ENCODE data around the gene TMEM200A. TPM values are rescaled to one million over a fixed set of nuclear protein-coding genes. Genes with fewer than 3 reads are reported as not detected.

Gene TMEM200A
- total and polyA plus RNA-seq, 4 donors = 3.5 to 8.9 (median 6.4) TPM

GRCh38 chr6:130453230-130453629 is 87.4 kb downstream of the TMEM200A start:
- Histone ChIP-seq H3K4me3 (ENCODE audit: low read length in 2 of 2) (no peak overlapping the region), H3K36me3 (ENCODE audit: control insufficient read depth in 1 of 2, insufficient read depth in 2 of 2, low read length in 1 of 2) (no peaks in the 10 kb centered on the region), H3K4me1 (ENCODE audit: control insufficient read depth in 1 of 2, insufficient read depth in 2 of 2, low read length in 2 of 2) (no peaks in the 10 kb centered on the region), H3K27ac (ENCODE audit: low read depth in 1 of 2, low read length in 2 of 2) (no peak overlapping the region), H3K27me3 (ENCODE audit: control insufficient read depth in 1 of 2, insufficient read depth in 2 of 2, low read length in 1 of 2) (no peaks in the 10 kb centered on the region), H3K9me3 (ENCODE audit: control insufficient read depth, low read length) (no peaks in the 10 kb centered on the region)
- intact Hi-C loops (cut with DNase I) = no loop called here
- no peak for DNase-seq
- ATAC-seq (ENCODE audit: low FRiP score) = no peak
- WGBS, 2 donors = 34 to 56% methylated on average over 5 of the region's 5 CpGs

GRCh38 chr6:130457605-130458004 is 91.8 kb downstream of the TMEM200A start:
- no peak for ATAC-seq (ENCODE audit: low FRiP score)
- WGBS, 2 donors = 88% methylated on average over 4 of the region's 4 CpGs
- H3K27me3 ChIP-seq (ENCODE audit: control insufficient read depth in 1 of 2, insufficient read depth in 2 of 2, low read length in 1 of 2) = no peaks in the 10 kb centered on the region
- H3K36me3 ChIP-seq (ENCODE audit: control insufficient read depth in 1 of 2, insufficient read depth in 2 of 2, low read length in 1 of 2) = no peaks in the 10 kb centered on the region
- no peak for DNase-seq
- H3K4me1 ChIP-seq (ENCODE audit: control insufficient read depth in 1 of 2, insufficient read depth in 2 of 2, low read length in 2 of 2) = no peaks in the 10 kb centered on the region
- no peak overlapping the region for H3K4me3 ChIP-seq (ENCODE audit: low read length in 2 of 2)
- intact Hi-C loops (cut with DNase I) = no loop called here
- H3K9me3 ChIP-seq (ENCODE audit: control insufficient read depth, low read length) = no peaks in the 10 kb centered on the region
- no peak overlapping the region for H3K27ac ChIP-seq (ENCODE audit: low read depth in 1 of 2, low read length in 2 of 2)

GRCh38 chr6:130459316-130459715 is 93.5 kb downstream of the TMEM200A start:
- no peak for DNase-seq
- 72 to 80% methylated on average over 5 of the region's 5 CpGs for WGBS, 2 donors
- H3K4me1 ChIP-seq (ENCODE audit: control insufficient read depth in 1 of 2, insufficient read depth in 2 of 2, low read length in 2 of 2) = no peaks in the 10 kb centered on the region
- ATAC-seq (ENCODE audit: low FRiP score) = no peak
- intact Hi-C loops (cut with DNase I) = no loop called here
- no peaks in the 10 kb centered on the region for H3K27me3 ChIP-seq (ENCODE audit: control insufficient read depth in 1 of 2, insufficient read depth in 2 of 2, low read length in 1 of 2)
- H3K9me3 ChIP-seq (ENCODE audit: control insufficient read depth, low read length) = no peaks in the 10 kb centered on the region
- no peak overlapping the region for H3K4me3 ChIP-seq (ENCODE audit: low read length in 2 of 2)
- H3K36me3 ChIP-seq (ENCODE audit: control insufficient read depth in 1 of 2, insufficient read depth in 2 of 2, low read length in 1 of 2) = no peaks in the 10 kb centered on the region
- H3K27ac ChIP-seq (ENCODE audit: low read depth in 1 of 2, low read length in 2 of 2) = no peak overlapping the region

DNA sequence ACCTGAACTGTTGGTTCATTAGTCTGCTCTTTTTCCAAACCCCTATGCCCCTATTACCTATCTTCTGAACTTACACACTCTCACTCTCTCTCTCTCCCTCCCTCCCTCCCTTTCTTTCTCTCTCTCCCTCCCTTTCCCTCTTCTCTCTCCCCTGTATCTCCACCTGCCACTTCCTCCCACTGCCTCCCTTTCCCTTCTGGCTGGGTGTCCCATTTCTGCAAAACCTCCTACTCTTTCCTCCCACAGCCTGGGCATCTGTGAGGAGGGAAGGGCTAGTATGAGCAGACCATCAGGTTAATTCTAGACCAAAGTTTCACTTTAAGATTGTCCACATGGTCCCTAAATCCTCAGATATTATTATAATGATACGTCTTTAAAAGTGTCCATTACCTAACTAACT is 95.1 kb downstream of the TMEM200A start:
- WGBS, 2 donors = 84 to 86% methylated on average over 1 of the region's 1 CpG
- ATAC-seq (ENCODE audit: low FRiP score) (no peak), DNase-seq (no peak)
- no peaks in the 10 kb centered on the region for H3K4me1 ChIP-seq (ENCODE audit: control insufficient read depth in 1 of 2, insufficient read depth in 2 of 2, low read length in 2 of 2)
- H3K9me3 ChIP-seq (ENCODE audit: control insufficient read depth, low read length) = no peaks in the 10 kb centered on the region
- no peak overlapping the region for H3K27ac ChIP-seq (ENCODE audit: low read depth in 1 of 2, low read length in 2 of 2)
- intact Hi-C loops (cut with DNase I) = no loop called here
- peaks cover 0 to 3% of the 10 kb centered on the region in 2 donors for H3K27me3 ChIP-seq (ENCODE audit: control insufficient read depth in 1 of 2, insufficient read depth in 2 of 2, low read length in 1 of 2)
- no peaks in the 10 kb centered on the region for H3K36me3 ChIP-seq (ENCODE audit: control insufficient read depth in 1 of 2, insufficient read depth in 2 of 2, low read length in 1 of 2)
- no peak overlapping the region for H3K4me3 ChIP-seq (ENCODE audit: low read length in 2 of 2)

- WGBS, 2 donors = 62 to 69% methylated on average over 9 of the region's 9 CpGs
- no peaks in the 10 kb centered on the region for H3K9me3 ChIP-seq (ENCODE audit: control insufficient read depth, low read length)
- no peak overlapping the region for H3K27ac ChIP-seq (ENCODE audit: low read depth in 1 of 2, low read length in 2 of 2)
- ATAC-seq (ENCODE audit: low FRiP score) = no peak
- H3K27me3 ChIP-seq (ENCODE audit: control insufficient read depth in 1 of 2, insufficient read depth in 2 of 2, low read length in 1 of 2) = peaks cover 0 to 3% of the 10 kb centered on the region in 2 donors
- H3K36me3 ChIP-seq (ENCODE audit: control insufficient read depth in 1 of 2, insufficient read depth in 2 of 2, low read length in 1 of 2) = no peaks in the 10 kb centered on the region
- intact Hi-C loops (cut with DNase I) = no loop called here
- H3K4me1 ChIP-seq (ENCODE audit: control insufficient read depth in 1 of 2, insufficient read depth in 2 of 2, low read length in 2 of 2) = no peaks in the 10 kb centered on the region
- no peak for DNase-seq
- no peak overlapping the region for H3K4me3 ChIP-seq (ENCODE audit: low read length in 2 of 2)
These were observed 100.4 kb downstream of the TMEM200A start for GRCh38 chr6:130466052-130466747.

GRCh38 chr6:130466748-130467061 is 100.9 kb downstream of the TMEM200A start:
- Histone ChIP-seq H3K27ac (ENCODE audit: low read depth in 1 of 2, low read length in 2 of 2) (no peak overlapping the region), H3K4me3 (ENCODE audit: low read length in 2 of 2) (no peak overlapping the region), H3K36me3 (ENCODE audit: control insufficient read depth in 1 of 2, insufficient read depth in 2 of 2, low read length in 1 of 2) (no peaks in the 10 kb centered on the region), H3K4me1 (ENCODE audit: control insufficient read depth in 1 of 2, insufficient read depth in 2 of 2, low read length in 2 of 2) (no peaks in the 10 kb centered on the region), H3K9me3 (ENCODE audit: control insufficient read depth, low read length) (no peaks in the 10 kb centered on the region), H3K27me3 (ENCODE audit: control insufficient read depth in 1 of 2, insufficient read depth in 2 of 2, low read length in 1 of 2) (peaks cover 0 to 3% of the 10 kb centered on the region in 2 donors)
- WGBS, 2 donors = 65% methylated on average over 5 of the region's 5 CpGs
- no peak for ATAC-seq (ENCODE audit: low FRiP score)
- no peak for DNase-seq
- intact Hi-C loops (cut with DNase I) = no loop called here

- no peaks in the 10 kb centered on the region for H3K36me3 ChIP-seq (ENCODE audit: control insufficient read depth in 1 of 2, insufficient read depth in 2 of 2, low read length in 1 of 2)
- no peaks in the 10 kb centered on the region for H3K9me3 ChIP-seq (ENCODE audit: control insufficient read depth, low read length)
- WGBS, 2 donors = 70 to 83% methylated on average over 1 of the region's 1 CpG
- ATAC-seq (ENCODE audit: low FRiP score) (no peak), DNase-seq (no peak)
- H3K27ac ChIP-seq (ENCODE audit: low read depth in 1 of 2, low read length in 2 of 2) = no peak overlapping the region
- peaks cover 0 to 3% of the 10 kb centered on the region in 2 donors for H3K27me3 ChIP-seq (ENCODE audit: control insufficient read depth in 1 of 2, insufficient read depth in 2 of 2, low read length in 1 of 2)
- no peak overlapping the region for H3K4me3 ChIP-seq (ENCODE audit: low read length in 2 of 2)
- no peaks in the 10 kb centered on the region for H3K4me1 ChIP-seq (ENCODE audit: control insufficient read depth in 1 of 2, insufficient read depth in 2 of 2, low read length in 2 of 2)
- intact Hi-C loops (cut with DNase I) = no loop called here
These were observed 101.6 kb downstream of the TMEM200A start for GRCh38 chr6:130467146-130468050.

- DNase-seq (no peak), ATAC-seq (ENCODE audit: low FRiP score) (no peak)
- intact Hi-C loops (cut with DNase I) = no loop called here
- no peaks in the 10 kb centered on the region for H3K4me1 ChIP-seq (ENCODE audit: control insufficient read depth in 1 of 2, insufficient read depth in 2 of 2, low read length in 2 of 2)
- no peak overlapping the region for H3K27ac ChIP-seq (ENCODE audit: low read depth in 1 of 2, low read length in 2 of 2)
- peaks cover 6% of the 10 kb centered on the region for H3K9me3 ChIP-seq (ENCODE audit: control insufficient read depth, low read length)
- no peaks in the 10 kb centered on the region for H3K36me3 ChIP-seq (ENCODE audit: control insufficient read depth in 1 of 2, insufficient read depth in 2 of 2, low read length in 1 of 2)
- no peak overlapping the region for H3K4me3 ChIP-seq (ENCODE audit: low read length in 2 of 2)
- WGBS, 2 donors = 70 to 73% methylated on average over 7 of the region's 7 CpGs
- peaks cover 0 to 2% of the 10 kb centered on the region in 2 donors for H3K27me3 ChIP-seq (ENCODE audit: control insufficient read depth in 1 of 2, insufficient read depth in 2 of 2, low read length in 1 of 2)
These were observed 104.9 kb downstream of the TMEM200A start for GRCh38 chr6:130470766-130471165.

DNA sequence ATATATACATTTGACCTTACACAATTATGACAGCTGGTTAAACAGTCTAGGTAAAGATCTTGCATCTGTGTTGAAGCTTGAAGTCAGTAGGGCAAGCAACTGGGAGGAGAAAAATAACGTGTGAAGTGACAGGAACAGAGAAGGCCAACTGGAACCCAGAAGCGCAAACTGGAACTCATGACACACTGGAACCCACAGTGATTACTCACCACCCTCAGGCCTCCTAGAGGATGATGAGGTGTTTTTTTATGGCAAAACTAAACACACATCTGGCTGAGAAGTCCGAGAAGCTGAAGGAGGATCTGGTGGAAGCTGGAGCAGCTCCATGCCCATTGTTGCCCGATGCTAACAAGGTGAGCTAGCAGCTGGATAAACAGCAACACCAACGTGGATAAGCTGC is 108.1 kb downstream of the TMEM200A start:
- no peak overlapping the region for H3K27ac ChIP-seq (ENCODE audit: low read depth in 1 of 2, low read length in 2 of 2)
- H3K4me3 ChIP-seq (ENCODE audit: low read length in 2 of 2) = no peak overlapping the region
- H3K9me3 ChIP-seq (ENCODE audit: control insufficient read depth, low read length) = peaks cover 6% of the 10 kb centered on the region
- H3K27me3 ChIP-seq (ENCODE audit: control insufficient read depth in 1 of 2, insufficient read depth in 2 of 2, low read length in 1 of 2) = no peaks in the 10 kb centered on the region
- no peaks in the 10 kb centered on the region for H3K36me3 ChIP-seq (ENCODE audit: control insufficient read depth in 1 of 2, insufficient read depth in 2 of 2, low read length in 1 of 2)
- no peaks in the 10 kb centered on the region for H3K4me1 ChIP-seq (ENCODE audit: control insufficient read depth in 1 of 2, insufficient read depth in 2 of 2, low read length in 2 of 2)
- ATAC-seq (ENCODE audit: low FRiP score) (no peak), DNase-seq (no peak)
- 79 to 83% methylated on average over 5 of the region's 5 CpGs for WGBS, 2 donors
- intact Hi-C loops (cut with DNase I) = no loop called here
